ENCODE data around the gene CAMK4.

Gene CAMK4

DNA sequence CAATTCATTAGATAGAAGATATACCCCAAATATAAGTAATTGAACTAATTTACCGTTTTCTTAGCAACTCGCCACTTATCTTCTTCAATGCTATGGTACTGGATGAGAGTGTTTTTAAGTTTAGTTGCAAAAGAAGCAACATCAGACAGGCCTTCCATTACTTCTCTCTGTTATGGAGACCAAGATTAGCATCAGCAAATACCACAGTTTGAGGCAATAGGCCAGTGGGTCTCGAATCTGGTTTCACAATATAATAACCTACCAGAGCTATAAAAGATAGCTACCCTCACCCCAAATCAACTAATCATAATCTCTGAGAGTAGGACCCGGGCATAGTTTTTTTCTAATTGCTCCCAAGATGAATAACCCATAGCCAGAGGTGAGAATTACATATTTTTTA, 283.1 kb downstream of the CAMK4 start:
- no peak for FAIRE-seq

- FAIRE-seq, result no peak
Observed at GRCh38 chr5:111509119-111509518, 284.9 kb downstream of the CAMK4 start.

- FAIRE-seq, result peak; percentile 49
Observed at GRCh38 chr5:111511174-111511830, 287.1 kb downstream of the CAMK4 start.

- no peak for FAIRE-seq
Observed at GRCh38 chr5:111511831-111512374, 287.7 kb downstream of the CAMK4 start.

- peak; percentile 94 for FAIRE-seq
Observed at GRCh38 chr5:111512375-111513130, 288.4 kb downstream of the CAMK4 start, which contains the start of gene STARD4. Gene STARD4 (minus strand): TSS chr5:111512535. CDS start chr5:111507433, 5,102 bp downstream.

DNA sequence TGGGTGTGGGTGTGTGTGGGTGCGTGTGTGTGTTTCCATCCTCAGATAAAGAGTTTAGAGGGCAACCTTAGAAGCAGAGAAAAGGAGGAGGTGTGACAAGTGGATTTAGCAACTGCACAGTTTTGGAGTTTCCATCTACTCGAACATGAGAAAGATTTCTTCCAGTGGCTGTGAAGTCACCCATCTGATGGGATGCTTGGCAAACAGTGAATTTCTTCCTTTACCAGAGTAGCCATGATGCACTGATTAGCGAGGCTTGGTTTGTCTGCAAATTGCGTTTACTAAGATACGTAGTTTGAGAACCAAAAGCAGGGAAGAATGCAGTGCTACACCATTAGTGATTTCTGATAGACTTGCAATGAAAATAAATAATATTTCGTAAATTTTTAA, 288.9 kb downstream of the CAMK4 start:
- no peak for FAIRE-seq

DNA sequence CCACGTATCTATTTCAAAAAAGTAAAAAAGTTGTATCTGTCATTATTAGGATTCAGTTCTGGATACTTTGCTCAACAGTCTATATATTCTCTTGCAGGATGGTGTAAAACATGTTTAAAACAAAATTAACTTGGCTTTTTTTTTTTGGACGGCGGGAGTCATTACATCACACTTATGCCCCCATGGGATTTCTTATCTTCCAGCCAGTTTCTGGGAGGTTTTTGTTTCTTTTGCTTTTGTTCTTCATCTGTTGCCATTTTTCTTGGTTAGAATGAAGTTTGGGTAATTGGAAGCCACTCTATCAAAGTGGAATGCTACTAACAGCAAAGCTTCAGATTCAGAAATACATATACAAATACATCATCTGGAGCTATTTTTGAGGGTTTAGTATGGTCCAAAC, 289.9 kb downstream of the CAMK4 start:
- no peak for FAIRE-seq

- FAIRE-seq, result no peak
Observed at GRCh38 chr5:111517853-111518501, 293.8 kb downstream of the CAMK4 start.

DNA sequence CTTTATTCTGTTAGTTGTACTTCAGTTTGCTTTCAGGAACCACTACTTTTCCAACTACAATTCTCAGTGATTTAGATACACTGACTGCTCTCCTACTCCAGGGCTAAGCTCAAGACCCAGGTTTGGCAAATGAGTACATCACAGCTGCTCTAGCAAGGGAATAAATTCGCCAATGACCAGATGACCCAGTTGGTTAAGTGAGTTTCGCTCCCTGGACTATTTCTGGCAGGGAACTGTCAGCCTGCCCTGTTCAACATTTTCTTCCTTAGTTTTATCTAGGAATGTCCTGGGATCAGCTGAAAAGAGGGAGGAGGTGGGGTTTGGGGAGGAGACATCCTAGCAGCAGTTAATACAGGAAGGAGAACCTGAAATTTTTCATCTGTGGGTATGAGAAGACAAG, 294.6 kb downstream of the CAMK4 start:
- FAIRE-seq, result no peak

DNA sequence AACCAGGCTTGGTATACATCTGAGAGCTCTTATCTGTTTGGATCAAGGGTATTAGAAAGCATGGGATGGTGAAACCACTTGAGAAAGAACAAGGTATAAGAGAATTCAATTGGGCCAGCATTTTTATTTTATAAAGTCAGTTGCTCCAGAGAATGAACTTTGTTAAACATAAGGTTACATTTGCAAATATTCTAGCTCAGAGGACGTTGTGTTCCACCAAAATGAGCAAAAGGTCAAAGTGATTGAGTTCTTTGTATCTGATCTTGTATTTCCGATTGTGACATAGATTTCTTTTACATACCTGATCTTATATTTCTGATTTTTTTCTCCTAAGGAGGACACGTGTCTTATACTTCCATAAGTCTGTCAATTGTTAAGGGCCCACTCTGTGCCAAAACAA, 296.7 kb downstream of the CAMK4 start:
- FAIRE-seq, result no peak

- peak; percentile 79 for FAIRE-seq
Observed at GRCh38 chr5:111528056-111528455, 303.9 kb downstream of the CAMK4 start.

DNA sequence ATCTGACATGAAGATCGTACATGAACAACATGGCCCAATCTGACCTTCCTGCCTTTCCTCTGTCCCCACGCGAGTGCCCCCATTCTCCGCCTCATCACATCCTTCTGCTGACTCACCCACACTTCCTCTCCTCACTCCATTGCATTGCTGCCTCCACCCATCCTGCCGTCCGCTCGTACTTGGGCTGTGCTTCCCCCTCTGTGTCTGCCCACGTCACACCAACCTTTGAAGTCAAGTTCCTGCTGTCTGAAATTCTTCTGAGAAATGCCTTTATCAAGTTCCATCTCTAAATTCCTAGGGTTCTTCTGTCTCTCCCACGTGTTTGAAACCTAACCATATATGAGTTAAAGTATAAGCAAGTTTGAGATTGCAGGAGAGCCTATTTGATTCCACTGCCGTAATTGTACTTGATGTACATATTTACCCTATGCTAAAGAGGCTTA, 306.1 kb downstream of the CAMK4 start:
- FAIRE-seq, result no peak

DNA sequence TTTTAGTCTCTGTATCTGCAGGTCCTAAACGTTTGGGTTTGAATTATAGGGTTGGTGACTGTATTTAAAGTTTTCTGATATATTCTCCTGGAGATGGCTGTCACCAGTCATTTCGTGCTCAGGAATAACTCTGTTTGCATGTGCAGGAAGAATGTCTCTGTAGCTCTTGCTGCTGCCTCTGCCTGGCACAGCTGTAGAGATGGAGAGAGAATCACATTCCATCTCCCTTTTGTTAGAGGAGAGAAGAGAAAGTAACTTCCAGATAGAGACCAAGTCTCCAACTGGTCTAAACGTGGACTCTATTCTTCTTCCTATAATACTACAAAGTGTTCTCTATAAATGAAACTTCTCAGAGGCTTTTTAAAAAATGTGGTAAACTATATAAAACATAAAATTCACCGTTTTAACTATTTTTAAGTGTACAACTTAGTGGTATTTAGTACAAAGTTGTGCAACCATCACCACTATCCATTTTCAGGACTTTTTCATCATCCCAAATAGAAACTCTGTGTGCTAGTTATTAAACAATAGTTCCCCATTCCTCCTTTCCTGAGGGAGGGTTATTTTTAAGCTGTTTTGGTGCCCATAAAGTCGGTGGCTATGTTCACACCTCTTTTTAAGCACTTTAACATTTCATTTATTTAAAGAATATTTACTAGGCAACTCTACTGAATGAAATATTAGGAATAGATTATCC, 308.9 kb downstream of the CAMK4 start:
- no peak for FAIRE-seq

GRCh38 chr5:111535879-111536549, 311.8 kb downstream of the CAMK4 start:
- FAIRE-seq, result no peak

DNA sequence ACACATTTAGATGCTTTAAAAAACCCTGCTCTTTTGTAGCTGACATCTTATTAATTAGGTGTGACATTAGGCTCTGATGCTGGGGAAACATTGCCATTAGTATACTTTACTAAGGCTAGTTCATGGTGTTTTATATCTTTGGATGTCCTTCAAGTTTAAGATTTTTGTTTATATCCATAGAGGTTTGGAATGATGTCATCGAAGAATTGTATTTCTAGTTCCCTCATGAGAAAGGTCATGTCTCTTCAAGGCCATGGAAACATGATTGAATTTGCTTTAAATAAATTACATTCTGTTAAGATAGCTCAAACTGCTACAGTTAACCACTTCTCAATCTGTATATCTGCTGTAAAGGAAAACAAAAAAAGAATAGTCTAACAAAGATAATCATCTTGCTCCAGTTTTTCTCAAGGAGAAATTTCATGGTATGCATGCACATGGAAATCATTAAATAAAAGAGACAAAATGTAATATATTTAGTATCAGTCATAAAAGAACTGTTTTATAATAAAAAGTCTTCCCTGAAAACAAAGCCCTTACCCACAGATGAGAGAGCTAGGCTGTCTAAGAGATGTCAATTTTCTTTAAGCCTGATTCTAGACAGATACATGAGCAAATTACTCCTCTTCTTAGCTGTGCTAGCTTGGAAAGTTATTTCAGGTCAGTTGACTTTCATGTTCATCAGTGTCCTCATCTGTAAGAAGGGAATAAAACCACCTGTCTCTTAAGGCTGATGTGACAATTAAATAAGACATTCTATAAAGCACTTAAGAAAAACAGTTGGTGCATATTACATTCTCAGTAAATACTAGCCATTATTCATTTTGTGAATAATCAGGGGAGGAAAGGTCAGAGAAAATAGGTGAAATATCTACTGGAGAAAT, 313.2 kb downstream of the CAMK4 start:
- FAIRE-seq, result no peak

All from islet of Langerhans (tissue), 1 donor.